HEK293 (cell line): ENCODE data around the gene CALR3.
"Not testable (repeated sequence)": the region's sequence is repeated elsewhere in the genome, so short reads cannot be mapped to it uniquely, and the experiment has no call there.

Experiments used
- CTCF ChIA-PET: fragments of 350-600 bp; formaldehyde crosslinking; extraction: SDS; loops from one replicate; lab custom pipeline; 2021; ENCODE audit warnings: antibody characterized with exemption; lab: Yijun Ruan, JAX
- POLR2A ChIA-PET: fragments of 300-600 bp; formaldehyde crosslinking; extraction: SDS; loops from one replicate; lab custom pipeline; 2020; ENCODE audit warnings: antibody characterized with exemption, inconsistent platforms; lab: Yijun Ruan, JAX
- H3K27ac ChIP-seq: fragments of 200-500 bp; sonication (Bioruptor generic); 2 replicates; pipeline ENCODE4 v1.5.1; 2014; ENCODE audit warnings: low read depth, low read length, control low read depth, inconsistent platforms; ENCODE audit errors: extremely low read depth
- H3K36me3 ChIP-seq, 2 experiments: fragments of 200-500 bp in 1 of 2; sonication (Bioruptor generic) in 1 of 2; 1 replicate in 1 of 2; 2 replicates in 1 of 2; pipeline ENCODE4 v1.5.1; 2014 to 2017; ENCODE audit warnings: inconsistent platforms in 2 of 2, low read length in 2 of 2; ENCODE audit not compliant: control insufficient read depth in 2 of 2, insufficient read depth in 1 of 2
- H3K4me1 ChIP-seq: fragments of 200-500 bp; sonication (Bioruptor generic); 2 replicates; pipeline ENCODE4 v1.5.1; 2014; ENCODE audit warnings: mild to moderate bottlenecking, low read length, inconsistent platforms; ENCODE audit not compliant: control insufficient read depth, insufficient read depth
- H3K4me3 ChIP-seq: 2 replicates; pipeline ENCODE4 v1.5.1; 2011; ENCODE audit warnings: low read depth, mild to moderate bottlenecking, control low read depth, low read length, moderate library complexity
- H3K9me3 ChIP-seq: fragments of 200-500 bp; sonication (Bioruptor generic); 2 replicates; pipeline ENCODE4 v1.5.1; 2014; ENCODE audit warnings: low read depth, low read length, inconsistent platforms; ENCODE audit not compliant: control insufficient read depth, insufficient read depth
- ZEB2 ChIP-seq: fragments of 450-650 bp; formaldehyde crosslinking; IDR thresholded peaks from 2 replicates; pipeline ENCODE4 v1.5.1; 2016; ENCODE audit warnings: missing biosample characterization, missing genetic modification characterization
- ZNF121 ChIP-seq: fragments of 450-650 bp; formaldehyde crosslinking; IDR thresholded peaks from 2 replicates; pipeline ENCODE4 v1.5.1; 2016; ENCODE audit warnings: missing biosample characterization, missing genetic modification characterization
- ZNF16 ChIP-seq: fragments of 450-650 bp; formaldehyde crosslinking; IDR thresholded peaks from 2 replicates; pipeline ENCODE4 v1.5.1; 2016; ENCODE audit warnings: low read depth, missing biosample characterization, missing genetic modification characterization
- ZNF335 ChIP-seq: fragments of 450-650 bp; formaldehyde crosslinking; conservative IDR thresholded peaks from 2 replicates; pipeline ENCODE4 v1.5.1; 2016; ENCODE audit warnings: missing biosample characterization, missing genetic modification characterization
- ZNF600 ChIP-seq: fragments of 450-650 bp; formaldehyde crosslinking; IDR thresholded peaks from 2 replicates; pipeline ENCODE4 v1.5.1; 2016; ENCODE audit warnings: missing biosample characterization, missing genetic modification characterization
- ZSCAN30 ChIP-seq: fragments of 450-650 bp; IDR thresholded peaks from 2 replicates; pipeline ENCODE4 v1.5.1; 2018; ENCODE audit warnings: missing biosample characterization, mild to moderate bottlenecking, missing genetic modification characterization, moderate library complexity
- TF ChIP-seq, protein P1 (sequence below): fragments of 450-650 bp; formaldehyde crosslinking; conservative IDR thresholded peaks from 2 replicates; pipeline ENCODE4 v1.5.1; 2016; ENCODE audit warnings: low read depth, missing biosample characterization, missing genetic modification characterization

CALR3 gene

DNA sequence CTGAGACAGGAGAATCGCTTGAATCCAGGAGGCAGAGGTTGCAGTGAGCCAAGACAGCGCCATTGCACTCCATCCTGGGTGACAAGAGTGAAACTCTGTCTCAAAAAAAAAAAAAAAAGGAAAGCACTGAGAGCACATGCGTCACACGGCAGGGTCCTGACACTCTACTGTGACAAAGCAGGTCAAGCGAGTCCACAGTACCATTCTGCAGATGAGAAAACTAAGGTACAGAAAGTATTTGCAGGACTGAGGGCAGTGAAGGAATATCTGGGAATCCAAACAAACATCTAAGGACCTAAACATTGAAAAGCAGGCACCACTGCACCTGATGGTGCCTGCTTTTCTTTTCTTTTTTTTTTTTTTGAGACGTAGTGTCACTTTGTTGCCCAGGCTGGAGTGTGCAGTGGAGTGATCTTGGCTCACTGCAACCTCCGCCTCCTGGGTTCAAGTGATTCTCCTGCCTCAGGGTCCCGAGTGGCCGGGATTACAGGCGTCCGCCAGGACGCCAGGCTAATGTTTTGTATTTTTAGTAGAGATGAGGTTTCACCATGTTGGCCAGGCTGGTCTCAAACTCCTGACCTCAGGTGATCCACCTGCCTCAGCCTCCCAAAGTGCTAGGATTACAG lies 29.1 kb downstream of the CALR3 start:
- H3K4me1 ChIP-seq, H3K36me3 ChIP-seq, H3K27ac ChIP-seq, H3K9me3 ChIP-seq, H3K4me3 ChIP-seq, POLR2A ChIA-PET, CTCF ChIA-PET: not testable (repeated sequence)
- TF ChIP-seq ZNF335 (tag by site-specific recombination) = peak; percentile 52
- TF ChIP-seq, all 188 proteins: peak for 1; not testable (repeated sequence) for 187

DNA sequence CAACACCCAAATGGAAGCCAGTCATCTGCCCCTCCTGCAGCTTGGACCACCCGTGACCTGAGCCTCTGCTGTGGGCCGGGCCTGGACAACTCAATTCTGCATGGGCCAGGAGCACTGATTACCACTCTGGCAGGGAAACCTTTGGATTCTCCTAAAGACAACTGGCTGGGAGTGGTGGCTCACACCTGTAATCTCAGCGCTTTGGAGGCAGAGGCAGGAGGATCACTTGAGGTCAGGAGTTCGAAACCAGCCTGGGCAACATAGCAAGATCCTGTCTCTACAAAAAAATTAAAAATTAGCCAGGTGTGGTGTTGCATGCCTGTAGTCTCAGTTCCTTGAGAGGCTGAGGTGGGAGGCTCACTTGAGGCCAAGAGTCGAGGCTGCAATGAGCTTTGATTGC lies 30.7 kb downstream of the CALR3 start:
- H3K9me3 ChIP-seq = no peaks in the 10 kb centered on the region
- H3K4me3 ChIP-seq = no peak overlapping the region
- POLR2A ChIA-PET = interaction anchor here (1.1 kb wide), 1 partner anchor 31 kb away, joined by 5 read pairs; the partner anchor contains the start of genes C19orf44 and CALR3
- CTCF ChIA-PET = interaction anchor here (0.6 to 0.7 kb wide), 2 partner anchors 42 to 49 kb away, joined by 3 to 4 read pairs; no protein-coding TSS in a partner anchor
- no peaks in the 10 kb centered on the region for H3K4me1 ChIP-seq
- peak; percentile 74 for TF ChIP-seq ZNF121
- no peak for TF ChIP-seq ZSCAN30 (tag by site-specific recombination)
- no peak overlapping the region for H3K27ac ChIP-seq
- H3K36me3 ChIP-seq = peaks cover 4 to 5% of the 10 kb centered on the region in 2 experiments; a peak in 2 of 3 replicates

DNA sequence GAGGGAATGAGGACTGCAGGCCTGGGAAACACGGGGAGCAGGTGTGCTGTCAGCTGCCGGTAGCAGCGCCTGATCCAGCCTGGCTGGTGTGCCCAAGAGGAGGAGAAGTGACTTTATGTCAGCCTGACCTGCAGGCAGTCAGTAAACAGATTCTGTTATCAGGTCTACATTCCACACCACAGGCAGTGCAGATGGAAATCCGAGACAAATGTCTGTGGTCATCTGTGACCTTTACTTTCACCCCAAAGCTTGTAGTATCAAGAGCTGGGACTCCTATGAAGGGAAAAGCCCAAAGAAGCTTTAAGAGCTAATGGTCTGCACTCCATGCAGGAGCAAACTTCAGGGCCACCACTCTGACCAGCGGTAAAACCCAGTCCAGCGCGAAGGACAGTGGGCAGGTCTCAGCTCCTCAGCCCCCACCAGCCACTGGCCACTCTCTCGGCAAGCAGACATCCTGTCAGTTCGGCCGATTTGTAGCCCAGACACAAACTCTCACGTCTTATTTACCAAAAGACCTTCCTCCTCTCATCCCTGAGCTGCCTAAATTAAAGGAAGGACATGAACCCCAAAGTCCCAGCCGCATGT lies 31.9 kb downstream of the CALR3 start:
- no peaks in the 10 kb centered on the region for H3K9me3 ChIP-seq
- ChIA-PET CTCF (interaction anchor here (0.6 to 2.5 kb wide), 4 partner anchors 22 to 91 kb away, joined by 3 to 16 read pairs (median 4); no protein-coding TSS in a partner anchor), POLR2A (interaction anchor here (0.7 to 1.1 kb wide), 2 partner anchors 32 to 50 kb away, joined by 3 to 5 read pairs; partner anchors contain the start of genes C19orf44 and CALR3)
- no peaks in the 10 kb centered on the region for H3K4me1 ChIP-seq
- no peak overlapping the region for H3K27ac ChIP-seq
- no peak overlapping the region for H3K4me3 ChIP-seq
- TF ChIP-seq ZNF600 (tag by site-specific recombination) (0 out of 2 replicates have a peak, but pooled peaks have one; percentile 21), ZEB2 (tag by site-specific recombination) (no peak)
- peaks cover 4 to 5% of the 10 kb centered on the region in 2 experiments; a peak in 2 of 3 replicates for H3K36me3 ChIP-seq

DNA sequence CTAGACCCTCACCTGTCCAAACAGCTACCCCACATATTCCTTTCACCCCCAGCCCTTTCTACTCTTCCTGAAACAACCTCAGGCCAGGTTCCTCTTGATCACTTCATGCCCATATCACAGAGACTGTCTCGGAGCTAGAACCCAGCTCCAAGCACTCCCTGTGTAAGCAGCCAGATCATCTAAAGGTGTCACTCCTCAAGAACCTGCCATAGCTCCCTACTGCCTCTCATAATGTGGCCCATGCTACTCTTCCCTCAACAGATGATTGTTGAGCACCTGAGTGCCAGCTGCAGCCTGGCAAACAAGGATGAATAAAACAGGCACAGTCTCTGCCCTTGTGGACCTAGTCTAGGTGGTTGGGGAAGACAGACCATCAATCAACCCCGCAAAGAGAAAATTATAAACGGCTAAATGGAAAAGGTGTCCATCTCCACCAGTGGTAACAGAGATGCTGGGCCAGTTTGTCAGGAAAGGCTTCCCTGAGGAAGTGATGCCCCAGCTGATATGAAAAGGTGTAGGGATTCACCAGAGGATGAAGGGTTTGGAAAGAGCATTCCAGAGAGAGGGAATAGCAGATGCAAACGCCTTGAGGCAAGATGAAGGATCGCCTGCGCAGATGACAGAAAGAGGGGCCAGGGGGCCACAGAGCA lies 32.5 kb downstream of the CALR3 start:
- POLR2A ChIA-PET = no interaction called here
- CTCF ChIA-PET = interaction anchor here (1.0 to 2.5 kb wide), 2 partner anchors 22 to 23 kb away, joined by 4 to 16 read pairs; no protein-coding TSS in a partner anchor
- TF ChIP-seq ZNF16 (tag by site-specific recombination) = peak; percentile 96
- TF ChIP-seq, protein P1, sequence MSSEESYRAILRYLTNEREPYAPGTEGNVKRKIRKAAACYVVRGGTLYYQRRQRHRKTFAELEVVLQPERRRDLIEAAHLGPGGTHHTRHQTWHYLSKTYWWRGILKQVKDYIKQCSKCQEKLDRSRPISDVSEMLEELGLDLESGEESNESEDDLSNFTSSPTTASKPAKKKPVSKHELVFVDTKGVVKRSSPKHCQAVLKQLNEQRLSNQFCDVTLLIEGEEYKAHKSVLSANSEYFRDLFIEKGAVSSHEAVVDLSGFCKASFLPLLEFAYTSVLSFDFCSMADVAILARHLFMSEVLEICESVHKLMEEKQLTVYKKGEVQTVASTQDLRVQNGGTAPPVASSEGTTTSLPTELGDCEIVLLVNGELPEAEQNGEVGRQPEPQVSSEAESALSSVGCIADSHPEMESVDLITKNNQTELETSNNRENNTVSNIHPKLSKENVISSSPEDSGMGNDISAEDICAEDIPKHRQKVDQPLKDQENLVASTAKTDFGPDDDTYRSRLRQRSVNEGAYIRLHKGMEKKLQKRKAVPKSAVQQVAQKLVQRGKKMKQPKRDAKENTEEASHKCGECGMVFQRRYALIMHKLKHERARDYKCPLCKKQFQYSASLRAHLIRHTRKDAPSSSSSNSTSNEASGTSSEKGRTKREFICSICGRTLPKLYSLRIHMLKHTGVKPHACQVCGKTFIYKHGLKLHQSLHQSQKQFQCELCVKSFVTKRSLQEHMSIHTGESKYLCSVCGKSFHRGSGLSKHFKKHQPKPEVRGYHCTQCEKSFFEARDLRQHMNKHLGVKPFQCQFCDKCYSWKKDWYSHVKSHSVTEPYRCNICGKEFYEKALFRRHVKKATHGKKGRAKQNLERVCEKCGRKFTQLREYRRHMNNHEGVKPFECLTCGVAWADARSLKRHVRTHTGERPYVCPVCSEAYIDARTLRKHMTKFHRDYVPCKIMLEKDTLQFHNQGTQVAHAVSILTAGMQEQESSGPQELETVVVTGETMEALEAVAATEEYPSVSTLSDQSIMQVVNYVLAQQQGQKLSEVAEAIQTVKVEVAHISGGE (tag by site-specific recombination) = no peak
- TF ChIP-seq, all 188 proteins: peak for 1
- H3K9me3 ChIP-seq = no peaks in the 10 kb centered on the region
- no peak overlapping the region for H3K27ac ChIP-seq
- H3K4me3 ChIP-seq = no peak overlapping the region
- peaks cover 4 to 5% of the 10 kb centered on the region in 2 experiments; a peak in 2 of 3 replicates for H3K36me3 ChIP-seq
- H3K4me1 ChIP-seq = no peaks in the 10 kb centered on the region
